Naive thymus-derived CD4-positive, alpha-beta T cell (primary cell): Measurements from ENCODE around the gene HOOK1. TPM values are rescaled to one million over a fixed set of nuclear protein-coding genes. Genes with fewer than 3 reads are reported as not detected.
A peak's percentile ranks its signal among the peaks of the same experiment; 100 is the strongest.
"Not testable (repeated sequence)": the region's sequence is repeated elsewhere in the genome, so short reads cannot be mapped to it uniquely, and the experiment has no call there.

Experiments used
- ATAC-seq: fragments of 150-1000 bp; cut with Tn5 transposase; 2 replicates; pipeline ENCODE4 v1.10.0; 2021; ENCODE audit warnings: mild to moderate bottlenecking, moderate library complexity
- CTCF ChIA-PET: fragments of 350-600 bp; sonication (Branson Sonifier 250); formaldehyde crosslinking; loops from one replicate; lab custom pipeline; 2021; ENCODE audit warnings: antibody characterized with exemption; lab: Charles Lee
- POLR2A ChIA-PET: fragments of 350-600 bp; sonication (Branson Sonifier 250); formaldehyde crosslinking; loops from one replicate; lab custom pipeline; 2021; ENCODE audit warnings: antibody characterized with exemption, inconsistent platforms; lab: Charles Lee
- DNase-seq, 9 donors: peaks; one replicate each; pipeline versions ENCODE4 v3.0.0 to v3.0.0-alpha.2; 2020 to 2022; ENCODE audit warnings: mixed read lengths in 1 of 9
- H3K27ac ChIP-seq: one replicate; pipeline ENCODE4 v1.7.0; 2013; ENCODE audit warnings: mild to moderate bottlenecking, low read depth, low read length, moderate library complexity
- H3K27me3 ChIP-seq, 2 donors: one replicate each; pipeline ENCODE4 v1.7.0; 2013; ENCODE audit warnings: low read length in 2 of 2, mild to moderate bottlenecking in 2 of 2, moderate library complexity in 2 of 2; ENCODE audit not compliant: control insufficient read depth in 2 of 2, insufficient read depth in 2 of 2
- H3K36me3 ChIP-seq, 3 experiments: 1 replicate in 2 of 3; 2 replicates in 1 of 3; pipeline ENCODE4 v1.7.0; 2013; ENCODE audit warnings: low read length in 3 of 3, mild to moderate bottlenecking in 3 of 3, moderate library complexity in 1 of 3; ENCODE audit not compliant: insufficient read depth in 3 of 3, control insufficient read depth in 2 of 3
- H3K4me1 ChIP-seq, 2 donors: one replicate each; pipeline ENCODE4 v1.7.0; 2013; ENCODE audit warnings: low read length in 2 of 2, mild to moderate bottlenecking in 2 of 2, moderate library complexity in 1 of 2; ENCODE audit not compliant: control insufficient read depth in 2 of 2, insufficient read depth in 2 of 2
- H3K4me3 ChIP-seq: 2 replicates; pipeline ENCODE4 v1.7.0; 2013; ENCODE audit warnings: mild to moderate bottlenecking, low read length
- H3K9me3 ChIP-seq, 3 experiments: 1 replicate in 2 of 3; 2 replicates in 1 of 3; pipeline ENCODE4 v1.7.0; 2013; ENCODE audit warnings: low read length in 3 of 3; ENCODE audit not compliant: control insufficient read depth in 2 of 3
- H3K27ac Mint-ChIP-seq, 9 donors: one replicate each; pipeline ENCODE4 v1.8.0; 2020 to 2022; ENCODE audit warnings: mixed read lengths in 9 of 9, mild to moderate bottlenecking in 8 of 9, moderate library complexity in 5 of 9, inconsistent platforms in 2 of 9
- H3K27me3 Mint-ChIP-seq, 5 donors: one replicate each; pipeline ENCODE4 v1.8.0; 2021 to 2022; ENCODE audit warnings: mixed read lengths in 5 of 5, mild to moderate bottlenecking in 1 of 5
- H3K36me3 Mint-ChIP-seq, 5 donors: one replicate each; pipeline ENCODE4 v1.8.0; 2020 to 2022; ENCODE audit warnings: mixed read lengths in 5 of 5, mild to moderate bottlenecking in 3 of 5, inconsistent platforms in 1 of 5
- H3K4me1 Mint-ChIP-seq, 7 donors: one replicate each; pipeline ENCODE4 v1.8.0; 2020 to 2022; ENCODE audit warnings: mixed read lengths in 7 of 7, mild to moderate bottlenecking in 3 of 7, inconsistent platforms in 1 of 7
- H3K4me3 Mint-ChIP-seq, 10 donors: one replicate each; pipeline ENCODE4 v1.8.0; 2020 to 2022; ENCODE audit warnings: mild to moderate bottlenecking in 10 of 10, mixed read lengths in 10 of 10, moderate library complexity in 6 of 10, inconsistent platforms in 2 of 10
- H3K9me3 Mint-ChIP-seq, 11 donors: one replicate each; pipeline ENCODE4 v1.8.0; 2020 to 2022; ENCODE audit warnings: mixed read lengths in 11 of 11, mild to moderate bottlenecking in 4 of 11, inconsistent platforms in 1 of 11, moderate library complexity in 1 of 11
- intact Hi-C, 2 donors: fragments of 100-400 bp; cut with micrococcal nuclease; formaldehyde crosslinking; loops; one replicate each; pipeline ENCODE4 v1.15.1; 2023
- polyA plus RNA-seq, 2 donors: library from polyadenylated mRNA; unstranded; fragments of 300-500 nt; fragmentation: Illumina TruSeq; gene quantifications; one replicate each; pipeline ENCODE4 v1.2.3, GENCODE V29; 2021
- total RNA-seq, 6 experiments: library from RNA in 5 of 6; stranded (reverse) in 5 of 6; gene quantifications; 1 replicate in 5 of 6; 2 replicates in 1 of 6; pipeline ENCODE4 v1.2.3 and lab custom pipeline; 2021 to 2026

Gene HOOK1
- total and polyA plus RNA-seq, 7 experiments from 2014 or later, result 3.0 to 28.9 (median 23.5) TPM

- peaks cover 0 to 24% (median 4%) of the 10 kb centered on the region in 3 experiments for H3K36me3 ChIP-seq
- DNase-seq, result no peak
- no peak overlapping the region for H3K27ac Mint-ChIP-seq
- ChIA-PET POLR2A (no interaction called here), CTCF (no interaction called here)
- H3K27me3 Mint-ChIP-seq, result no peaks in the 10 kb centered on the region
- H3K27ac ChIP-seq, result no peak overlapping the region
- no peak for ATAC-seq
- H3K9me3 ChIP-seq, result no peaks in the 10 kb centered on the region
- intact Hi-C loops, result no loop called here
- no peaks in the 10 kb centered on the region for H3K27me3 ChIP-seq
- no peak overlapping the region for H3K4me3 ChIP-seq
- H3K36me3 Mint-ChIP-seq, result peaks cover 4 to 53% (median 34%) of the 10 kb centered on the region in 5 donors
- H3K4me1 Mint-ChIP-seq, result peaks cover 0 to 7% (median 0%) of the 10 kb centered on the region in 7 donors
- H3K4me1 ChIP-seq, result no peaks in the 10 kb centered on the region
- H3K9me3 Mint-ChIP-seq, result peaks cover 0 to 6% (median 0%) of the 10 kb centered on the region in 11 donors
- no peak overlapping the region for H3K4me3 Mint-ChIP-seq
Observed at GRCh38 chr1:59833991-59834390, 19.2 kb downstream of the HOOK1 start.

- H3K4me3 Mint-ChIP-seq, H3K27me3 ChIP-seq, DNase-seq, CTCF ChIA-PET, H3K9me3 Mint-ChIP-seq, H3K4me1 ChIP-seq, H3K4me3 ChIP-seq, H3K27ac ChIP-seq, POLR2A ChIA-PET, intact Hi-C loops, H3K9me3 ChIP-seq, H3K27me3 Mint-ChIP-seq, ATAC-seq: not testable (repeated sequence)
- peaks cover 0 to 10% (median 0%) of the 10 kb centered on the region in 7 donors for H3K4me1 Mint-ChIP-seq
- H3K36me3 Mint-ChIP-seq, result peaks cover 5 to 58% (median 42%) of the 10 kb centered on the region in 5 donors
- H3K27ac Mint-ChIP-seq, result peak overlapping the region in 1 of 9 donors; percentile 31
- H3K36me3 ChIP-seq, result peaks cover 0 to 43% (median 12%) of the 10 kb centered on the region in 3 experiments
Observed at GRCh38 chr1:59837857-59838256, 23.1 kb downstream of the HOOK1 start.

- H3K36me3 Mint-ChIP-seq, result peaks cover 0 to 72% (median 40%) of the 10 kb centered on the region in 5 donors
- no peaks in the 10 kb centered on the region for H3K27me3 ChIP-seq
- intact Hi-C loops, result loop anchor here in 1 of 2 donors (10.0 kb wide), 1 partner anchor 60 kb away; no protein-coding TSS in a partner anchor
Observed at GRCh38 chr1:59845091-59845490, 30.3 kb downstream of the HOOK1 start.

GRCh38 chr1:59846209-59846894, 31.6 kb downstream of the HOOK1 start:
- Histone ChIP-seq H3K4me1 (no peaks in the 10 kb centered on the region), H3K4me3 (no peak overlapping the region), H3K36me3 (peaks cover 0 to 36% (median 5%) of the 10 kb centered on the region in 3 experiments), H3K27me3 (no peaks in the 10 kb centered on the region), H3K27ac (no peak overlapping the region), H3K9me3 (no peaks in the 10 kb centered on the region)
- ChIA-PET CTCF (no interaction called here), POLR2A (interaction anchor here (0.6 kb wide), 2 partner anchors 780 to 1304 kb away, joined by 3 to 4 read pairs; no protein-coding TSS in a partner anchor)
- Mint-ChIP-seq H3K36me3 (peaks cover 0 to 70% (median 41%) of the 10 kb centered on the region in 5 donors), H3K9me3 (no peaks in the 10 kb centered on the region), H3K4me3 (no peak overlapping the region), H3K27ac (no peak overlapping the region), H3K27me3 (no peaks in the 10 kb centered on the region), H3K4me1 (peaks cover 0 to 7% (median 4%) of the 10 kb centered on the region in 7 donors)
- intact Hi-C loops, result loop anchor here in 1 of 2 donors (10.0 kb wide), 1 partner anchor 62 kb away; no protein-coding TSS in a partner anchor
- DNase-seq (no peak), ATAC-seq (no peak)

More at GRCh38 chr1:59845091-59845490, 30.3 kb downstream of the HOOK1 start:
- DNase-seq (no peak), ATAC-seq (no peak)
- CTCF ChIA-PET, result no interaction called here
- Mint-ChIP-seq H3K9me3 (no peaks in the 10 kb centered on the region), H3K4me1 (peaks cover 0 to 7% (median 4%) of the 10 kb centered on the region in 7 donors), H3K27ac (peak overlapping the region in 1 of 9 donors; percentile 58), H3K27me3 (no peaks in the 10 kb centered on the region), H3K4me3 (no peak overlapping the region)
- Histone ChIP-seq H3K27ac (no peak overlapping the region), H3K4me3 (no peak overlapping the region), H3K9me3 (no peaks in the 10 kb centered on the region), H3K4me1 (no peaks in the 10 kb centered on the region), H3K36me3 (peaks cover 0 to 46% (median 12%) of the 10 kb centered on the region in 3 experiments)
- POLR2A ChIA-PET, result no interaction called here

- peaks cover 0 to 70% (median 44%) of the 10 kb centered on the region in 5 donors for H3K36me3 Mint-ChIP-seq
- intact Hi-C loops, result loop anchor here in 1 of 2 donors (10.0 kb wide), 1 partner anchor 62 kb away; no protein-coding TSS in a partner anchor
- H3K27ac Mint-ChIP-seq, result no peak overlapping the region
Observed at GRCh38 chr1:59846895-59847282, 32.1 kb downstream of the HOOK1 start.

GRCh38 chr1:59852117-59852516, 37.4 kb downstream of the HOOK1 start:
- DNase-seq, result no peak
- H3K4me3 ChIP-seq, result no peak overlapping the region
- Mint-ChIP-seq H3K4me1 (peaks cover 0 to 5% (median 0%) of the 10 kb centered on the region in 7 donors), H3K36me3 (peaks cover 0 to 65% (median 51%) of the 10 kb centered on the region in 5 donors), H3K27ac (no peak overlapping the region), H3K9me3 (peaks cover 0 to 13% (median 0%) of the 10 kb centered on the region in 11 donors), H3K27me3 (no peaks in the 10 kb centered on the region), H3K4me3 (no peak overlapping the region)
- POLR2A ChIA-PET, result no interaction called here
- intact Hi-C loops, result no loop called here
- H3K9me3 ChIP-seq, result no peaks in the 10 kb centered on the region
- no peak overlapping the region for H3K27ac ChIP-seq
- H3K36me3 ChIP-seq, result peaks cover 0 to 7% (median 5%) of the 10 kb centered on the region in 3 experiments
- no peaks in the 10 kb centered on the region for H3K4me1 ChIP-seq
- no peak for ATAC-seq
- no peaks in the 10 kb centered on the region for H3K27me3 ChIP-seq
- CTCF ChIA-PET, result no interaction called here

More at GRCh38 chr1:59846895-59847282, 32.1 kb downstream of the HOOK1 start:
- Mint-ChIP-seq H3K27me3 (no peaks in the 10 kb centered on the region), H3K4me3 (no peak overlapping the region), H3K9me3 (no peaks in the 10 kb centered on the region), H3K4me1 (peaks cover 0 to 7% (median 4%) of the 10 kb centered on the region in 7 donors)
- Histone ChIP-seq H3K9me3 (no peaks in the 10 kb centered on the region), H3K27me3 (no peaks in the 10 kb centered on the region), H3K36me3 (peaks cover 0 to 30% (median 5%) of the 10 kb centered on the region in 3 experiments), H3K27ac (no peak overlapping the region), H3K4me3 (no peak overlapping the region), H3K4me1 (no peaks in the 10 kb centered on the region)
- CTCF ChIA-PET, result no interaction called here
- POLR2A ChIA-PET, result interaction anchor here (0.6 kb wide), 2 partner anchors 780 to 1304 kb away, joined by 3 to 4 read pairs; no protein-coding TSS in a partner anchor
- DNase-seq (no peak), ATAC-seq (no peak)
